GM19463 (cell line): Measurements from ENCODE around the gene NAT9.

Experiments
- ATAC-seq: cut with Tn5 transposase; IDR thresholded peaks from one replicate; pipeline ENCODE4 v1.9.1; 2021; ENCODE audit warnings: mild to moderate bottlenecking, moderate library complexity; ENCODE audit not compliant: unreplicated experiment

The NAT9 gene

GRCh38 chr17:74806334-74806733, 30.2 kb upstream of the NAT9 start:
- ATAC-seq = no peak

- no peak for ATAC-seq
Measured at GRCh38 chr17:74805591-74805991, 29.4 kb upstream of the NAT9 start.

DNA sequence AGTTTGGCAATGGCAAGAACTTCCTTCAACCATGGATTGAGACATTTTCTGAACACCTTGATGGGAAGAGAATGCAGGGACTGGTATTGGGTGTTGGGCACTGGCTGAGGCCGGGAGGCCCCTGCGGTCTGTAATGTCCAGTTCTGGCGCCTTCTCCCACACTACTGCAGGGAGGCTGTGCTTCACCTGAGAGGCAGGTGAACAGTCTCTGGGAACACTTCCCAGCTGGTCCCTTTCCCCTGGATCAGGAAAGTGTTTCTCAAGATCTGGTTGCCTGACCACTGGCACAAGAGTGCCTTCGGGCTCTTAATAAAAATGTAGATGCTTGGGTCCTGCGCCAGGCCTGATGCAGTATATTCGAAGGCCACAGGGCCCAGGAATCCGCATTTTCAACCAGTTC, 28.5 kb upstream of the NAT9 start:
- no peak for ATAC-seq

DNA sequence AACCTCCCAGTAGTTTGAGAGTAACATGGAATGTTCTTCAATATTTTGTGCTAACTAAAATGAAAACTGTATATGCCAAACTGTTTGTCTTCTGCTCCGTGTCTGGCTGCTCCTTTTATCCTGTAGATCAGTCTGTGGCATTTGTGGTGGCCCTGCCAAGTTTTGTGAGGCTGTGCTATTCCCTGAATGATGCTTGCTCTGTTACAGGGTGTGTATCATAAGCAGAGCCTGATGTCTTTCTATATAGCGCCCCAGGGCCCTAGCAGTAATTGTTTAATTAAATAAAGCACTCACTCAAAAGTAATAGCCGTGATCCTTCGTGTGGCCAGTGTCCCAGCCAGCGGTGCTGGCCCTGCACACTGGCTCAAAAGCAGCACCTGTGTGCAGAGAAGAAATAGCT, 27.8 kb upstream of the NAT9 start:
- no peak for ATAC-seq

DNA sequence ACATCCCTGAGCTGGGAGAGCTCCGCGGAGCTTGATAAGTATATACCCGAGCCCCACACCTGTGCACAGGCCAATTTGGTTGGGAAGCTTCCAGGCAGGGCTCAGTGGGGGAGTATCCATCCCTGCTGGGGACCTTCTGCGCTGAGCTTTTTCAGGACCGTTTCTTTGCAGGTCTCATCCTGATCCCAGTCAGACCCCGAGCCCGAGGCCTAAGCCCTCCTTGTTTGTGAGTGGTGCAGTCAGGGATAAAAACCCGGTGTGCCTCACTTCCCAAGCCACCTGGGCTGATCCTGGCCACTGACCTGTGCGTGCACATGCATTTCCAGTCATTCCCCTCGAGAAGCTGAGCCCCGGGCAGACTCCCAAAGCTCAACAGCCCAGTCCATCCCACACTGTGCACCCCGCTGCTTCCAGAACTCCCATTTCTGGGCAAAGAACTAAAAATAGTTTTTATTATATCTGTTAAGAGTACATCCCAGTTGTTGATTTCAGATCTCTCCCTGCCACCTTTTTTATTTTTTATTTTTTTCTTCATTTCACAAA, 27.3 kb upstream of the NAT9 start:
- ATAC-seq = no peak

DNA sequence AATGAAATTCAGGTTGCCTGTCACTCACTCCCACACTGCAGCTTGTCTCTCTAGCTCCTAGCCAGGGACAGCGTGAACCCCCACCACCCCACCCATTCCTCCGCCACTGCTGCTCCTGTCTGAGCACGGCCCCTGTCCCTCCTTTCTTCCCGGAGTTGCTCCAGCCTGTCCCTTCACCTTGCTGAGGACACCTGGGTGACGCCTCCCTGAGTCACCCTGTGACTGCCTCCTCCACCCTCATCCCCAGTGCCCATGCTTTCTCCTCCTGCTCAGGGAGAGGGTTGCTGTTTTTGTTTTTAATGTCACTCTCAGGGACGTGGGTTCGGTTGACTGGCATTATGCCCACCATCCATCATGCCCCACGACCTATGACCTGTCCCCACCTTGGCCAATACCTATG, 25.8 kb upstream of the NAT9 start:
- no peak for ATAC-seq

DNA sequence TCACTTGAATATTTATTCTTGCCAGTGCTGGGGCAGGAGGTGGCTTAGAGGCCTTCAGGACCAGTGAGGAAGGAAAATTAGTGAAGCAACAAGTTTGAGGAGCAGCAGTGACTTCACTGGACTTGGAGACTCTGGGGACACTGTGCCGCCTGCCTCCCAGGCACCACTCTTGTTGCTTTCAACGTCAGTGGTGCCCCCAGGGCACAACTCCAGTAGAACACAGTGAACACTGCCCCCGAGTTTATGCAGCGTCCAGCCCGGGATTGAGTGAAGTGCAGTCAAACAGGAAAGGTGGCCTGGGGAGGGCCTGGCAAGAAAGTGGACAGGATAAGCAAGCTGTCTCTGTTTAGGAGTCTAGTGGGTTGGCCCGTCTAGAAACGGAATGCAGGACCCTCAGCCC, 24.4 kb upstream of the NAT9 start:
- no peak for ATAC-seq

GRCh38 chr17:74799097-74799496, 23.0 kb upstream of the NAT9 start:
- no peak for ATAC-seq

GRCh38 chr17:74798239-74798707, 22.1 kb upstream of the NAT9 start:
- ATAC-seq = no peak

DNA sequence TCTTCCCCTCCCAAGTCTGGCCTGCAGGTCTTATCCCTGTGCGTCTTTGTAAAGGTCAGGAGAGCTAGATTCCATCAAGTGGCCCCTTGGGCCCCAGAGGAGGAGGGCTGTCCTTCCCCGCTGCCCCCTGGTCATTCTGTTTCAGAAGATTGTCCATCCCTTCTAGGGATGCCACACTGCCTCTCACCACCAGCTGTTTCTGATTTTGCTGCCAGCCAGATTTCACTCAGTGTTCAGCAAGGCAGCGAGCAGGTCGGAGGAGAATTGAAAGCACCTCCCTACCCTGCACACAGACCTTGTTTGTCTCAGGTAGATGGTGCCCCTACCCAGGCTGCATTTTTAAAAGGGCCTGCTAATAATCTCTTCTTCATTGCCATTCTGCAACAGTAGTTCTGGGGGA, 21.7 kb upstream of the NAT9 start:
- no peak for ATAC-seq

GRCh38 chr17:74796866-74797265, 20.7 kb upstream of the NAT9 start:
- ATAC-seq = no peak

DNA sequence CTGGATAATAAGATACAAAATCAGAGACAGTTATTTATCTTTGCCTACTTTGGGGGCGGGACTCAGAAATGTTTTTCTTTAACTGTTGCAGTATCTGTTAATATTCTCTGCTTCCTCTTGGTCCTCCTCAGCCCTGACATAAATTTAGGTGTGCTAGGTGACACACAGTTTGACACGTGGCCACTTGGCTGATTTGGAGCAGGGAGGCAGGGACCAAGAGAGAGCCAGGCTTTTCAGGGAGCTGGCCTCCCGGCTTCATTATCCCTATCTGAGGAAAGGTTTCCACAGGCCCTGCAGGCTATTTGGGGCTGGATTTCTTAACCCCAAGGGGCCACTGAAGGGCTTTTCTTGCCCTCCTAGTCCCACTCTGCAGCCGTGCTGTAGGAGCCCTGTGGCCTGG, 20.1 kb upstream of the NAT9 start:
- no peak for ATAC-seq

DNA sequence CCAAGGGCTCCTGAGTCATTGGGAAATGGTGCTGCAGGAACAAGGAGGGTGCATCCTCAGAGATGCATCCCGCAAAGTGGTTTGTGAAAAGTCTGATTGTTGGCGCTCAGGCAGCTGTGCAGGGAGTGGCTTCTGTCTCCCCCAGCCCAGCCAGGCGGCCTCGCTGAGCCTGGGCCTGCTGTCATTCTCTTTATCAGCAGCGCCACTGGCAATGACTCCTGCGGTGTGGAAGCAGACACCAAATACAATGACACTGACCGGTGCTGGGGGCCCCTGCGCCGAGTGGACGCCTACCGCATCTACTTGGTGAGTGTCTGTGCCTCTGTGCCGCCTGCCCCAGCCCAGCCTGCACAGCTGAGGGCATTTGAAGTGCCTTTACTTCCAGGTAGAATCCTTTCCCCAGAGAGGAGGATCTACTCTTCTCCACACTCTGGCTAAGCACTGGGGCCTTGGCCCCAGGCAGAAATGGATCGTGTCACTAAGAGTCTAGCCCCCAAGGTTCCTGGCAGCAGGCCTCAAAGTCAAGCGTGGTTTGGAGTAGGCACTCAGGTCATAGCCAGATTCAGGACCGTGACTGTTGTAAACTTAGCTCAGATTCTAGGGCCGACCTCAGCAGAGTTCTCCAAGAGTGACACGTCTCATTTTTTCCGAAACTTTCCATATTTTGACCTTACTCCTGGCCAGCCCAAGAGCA, 19.3 kb upstream of the NAT9 start:
- no peak for ATAC-seq

DNA sequence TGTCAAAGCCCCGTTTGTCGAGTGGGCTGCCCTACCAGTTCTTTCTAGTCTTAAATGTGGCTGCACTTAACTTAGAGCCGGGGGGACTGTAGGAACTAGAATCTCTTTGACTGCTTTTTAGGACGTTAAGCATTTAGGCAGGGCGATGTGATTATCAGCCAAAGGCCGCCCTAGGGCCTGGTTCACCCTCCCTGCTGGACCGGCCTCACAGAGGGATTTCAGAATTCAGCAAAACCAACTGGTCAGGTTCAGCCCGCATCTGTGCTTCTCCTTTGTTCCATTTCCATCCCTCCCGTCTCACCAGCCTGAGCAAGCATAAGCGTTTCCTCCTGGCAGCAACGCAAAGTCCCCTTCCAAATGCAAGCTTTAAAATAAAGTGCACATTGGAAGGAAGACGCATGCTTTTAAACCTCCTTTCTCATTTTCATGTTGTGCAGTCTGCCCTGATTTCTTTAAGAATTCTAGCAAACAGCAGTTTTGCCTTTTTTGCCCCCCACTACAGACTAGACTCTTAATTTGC, 16.5 kb upstream of the NAT9 start:
- ATAC-seq = no peak

DNA sequence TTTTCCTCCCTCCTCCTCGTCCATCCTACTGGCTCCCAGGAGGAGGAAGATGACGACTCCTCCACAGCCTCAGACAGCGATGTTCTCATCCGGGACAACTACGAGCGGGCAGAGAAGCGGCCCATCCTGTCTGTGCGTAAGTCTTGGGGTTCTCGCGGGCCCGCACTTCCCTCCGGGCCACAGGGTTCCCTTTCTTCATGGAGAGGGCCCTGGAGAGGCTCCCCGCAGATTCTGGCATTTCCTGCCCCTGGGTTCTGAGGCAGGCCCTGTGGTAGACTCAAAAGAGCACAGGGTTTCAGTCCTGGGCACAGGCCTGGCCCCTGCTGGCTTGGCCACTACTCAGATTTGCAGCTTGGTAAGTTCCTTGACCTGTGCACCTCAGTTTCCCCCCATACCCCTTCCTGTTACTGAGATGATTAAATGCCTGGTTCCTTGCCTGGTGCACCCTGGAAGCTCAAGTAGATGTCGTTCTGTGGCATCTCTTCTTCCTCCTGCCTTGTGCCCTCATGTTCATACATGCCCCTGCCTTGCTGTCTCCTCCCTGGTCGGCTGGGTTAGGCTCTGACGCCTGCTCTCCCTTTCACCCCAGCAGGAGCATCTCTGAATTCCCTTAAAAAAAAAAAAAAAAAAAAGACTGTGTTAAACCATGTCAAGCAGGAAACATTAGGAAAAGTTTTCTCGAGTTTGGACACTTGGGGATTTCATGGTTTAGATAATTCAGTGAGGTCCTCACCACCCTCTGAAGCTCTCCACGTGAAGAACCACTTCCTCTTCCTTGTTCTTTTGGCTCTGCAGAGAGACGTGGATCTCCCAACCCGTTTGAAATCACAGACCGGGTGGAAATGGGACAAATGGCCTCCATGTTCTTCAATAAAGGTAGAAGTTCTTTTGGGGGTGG, 14.3 kb upstream of the NAT9 start:
- ATAC-seq = no peak

DNA sequence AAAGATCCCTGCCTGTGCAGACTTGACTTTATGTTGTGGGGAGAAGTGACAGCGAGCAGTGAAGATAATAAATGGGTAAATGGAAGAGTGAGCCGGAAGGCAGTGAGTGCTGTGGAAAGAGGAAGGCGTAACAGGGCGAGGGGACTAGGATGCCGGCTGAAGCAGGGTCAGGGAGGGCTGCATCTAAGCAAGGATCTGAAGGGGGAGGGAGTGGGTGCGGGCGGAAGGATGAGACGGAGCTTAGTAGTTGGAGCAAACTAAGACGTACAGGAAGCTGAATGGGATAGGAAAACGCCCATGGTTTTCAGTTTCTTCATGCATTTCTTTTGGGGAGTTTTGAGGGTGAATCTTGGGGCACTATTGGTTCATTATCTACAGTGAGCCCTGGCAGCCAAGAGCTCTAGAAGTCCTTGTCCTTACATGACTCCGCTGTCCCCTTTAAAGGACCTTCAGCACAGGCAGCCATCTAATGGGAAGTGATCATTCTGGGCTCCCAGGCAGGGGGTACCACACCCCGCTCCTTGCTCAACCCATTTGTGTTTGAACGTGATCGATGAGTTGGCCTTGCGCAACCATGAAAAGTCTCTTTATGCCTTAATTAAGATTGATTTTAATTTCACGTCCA, 10.4 kb upstream of the NAT9 start:
- no peak for ATAC-seq

GRCh38 chr17:74785981-74786360, 9.8 kb upstream of the NAT9 start:
- ATAC-seq = no peak

DNA sequence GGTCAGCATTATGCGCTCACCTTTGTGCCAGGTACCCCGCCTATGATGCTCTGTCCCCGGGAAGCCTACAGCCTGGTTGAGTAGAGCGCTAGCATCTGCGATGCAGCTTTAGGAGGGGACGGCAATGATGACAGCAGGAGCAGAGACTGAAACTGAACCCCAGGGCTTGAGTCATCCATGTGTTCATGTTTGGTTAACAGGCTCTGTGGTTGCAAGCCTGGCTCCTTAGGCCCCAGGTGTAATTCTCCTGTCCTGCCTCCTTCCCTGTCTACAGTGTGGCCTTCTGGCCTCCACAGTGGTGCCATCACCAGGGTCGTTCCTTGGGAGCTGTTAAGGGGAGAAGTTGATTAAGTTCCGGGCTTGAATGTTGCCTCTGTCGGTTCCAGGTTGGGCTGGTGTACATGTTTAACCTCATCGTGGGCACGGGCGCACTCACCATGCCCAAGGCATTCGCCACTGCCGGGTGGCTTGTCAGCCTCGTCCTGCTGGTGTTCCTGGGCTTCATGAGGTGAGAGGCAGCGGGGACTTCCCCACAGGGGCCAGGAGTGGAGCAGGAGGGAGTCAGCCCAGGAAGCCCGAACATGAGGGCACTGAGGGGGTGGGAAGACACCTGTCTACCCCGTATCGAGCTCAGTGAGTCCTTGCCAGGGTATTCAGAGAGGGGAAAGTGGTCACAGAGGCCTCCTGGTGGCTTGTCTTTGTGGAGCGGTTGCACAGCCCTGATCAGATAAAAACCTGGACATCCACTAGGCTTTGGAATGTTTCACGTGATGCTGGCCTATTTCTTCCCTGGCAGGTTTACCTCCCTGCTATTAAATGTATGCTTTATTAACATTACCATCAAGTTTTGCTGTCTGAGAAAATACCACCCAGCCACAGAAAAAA, 9.2 kb upstream of the NAT9 start:
- no peak for ATAC-seq

DNA sequence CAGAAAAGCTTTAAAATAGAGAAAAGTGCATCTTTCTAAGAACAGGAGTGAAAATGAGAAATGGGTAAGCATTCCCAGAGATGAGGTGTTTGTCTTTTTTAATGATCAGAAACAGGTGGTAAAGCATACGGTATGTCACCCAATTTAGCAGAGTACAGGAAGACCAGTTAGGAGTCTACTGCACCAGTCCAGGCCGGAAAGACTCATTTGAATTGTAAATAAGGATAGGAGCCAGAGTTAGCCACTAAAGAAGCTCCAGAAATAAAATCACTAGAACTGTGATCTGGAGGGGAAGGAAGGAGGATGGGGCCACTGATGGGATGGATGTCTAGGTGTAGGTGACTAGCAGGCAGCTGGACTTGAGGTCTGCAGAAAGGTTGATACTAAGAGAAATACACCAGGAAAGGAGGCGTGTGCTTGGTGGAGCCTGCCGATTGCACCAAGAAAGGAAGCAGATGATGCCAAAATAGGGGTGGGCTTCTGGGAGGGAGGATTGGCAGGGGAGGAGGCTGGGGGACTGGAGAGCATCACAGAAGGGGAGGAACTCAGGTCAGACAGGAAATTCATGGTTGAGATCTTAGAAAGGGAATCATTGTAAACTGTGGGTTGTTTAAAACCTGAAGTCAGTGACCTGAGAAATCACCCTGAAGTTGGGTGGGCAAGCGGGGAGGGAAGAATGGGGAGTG, 8.1 kb upstream of the NAT9 start:
- ATAC-seq = no peak

DNA sequence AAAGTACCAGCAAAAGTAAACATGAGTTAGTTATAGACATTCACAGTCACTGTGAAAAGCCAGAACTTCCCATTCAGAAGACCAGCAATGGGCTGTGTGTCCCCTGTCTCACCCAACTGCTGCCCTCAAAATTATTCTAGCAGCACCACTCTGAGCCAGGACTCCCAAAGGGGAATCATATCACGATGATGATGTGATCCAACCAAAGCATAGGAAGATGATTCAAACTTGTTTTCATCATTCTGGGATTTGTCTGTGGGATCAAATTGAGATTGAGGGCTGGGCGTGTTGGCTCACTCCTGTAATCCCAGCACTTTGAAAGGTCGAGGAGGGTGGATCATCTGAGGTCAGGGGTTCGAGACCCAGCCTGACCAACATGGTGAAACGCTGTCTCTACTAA, 6.4 kb upstream of the NAT9 start:
- no peak for ATAC-seq
